HEK293 (cell line): Measurements from ENCODE around the gene SNCG.

ENCODE experiments used
- CTCF ChIP-seq: fragments of 450-650 bp; formaldehyde crosslinking; IDR thresholded peaks from 2 replicates; pipeline ENCODE4 v1.5.1; 2016; ENCODE audit warnings: missing biosample characterization, missing genetic modification characterization
- GLI4 ChIP-seq: fragments of 450-650 bp; formaldehyde crosslinking; IDR thresholded peaks from 2 replicates; pipeline ENCODE4 v1.5.1; 2016; ENCODE audit warnings: missing biosample characterization, missing genetic modification characterization
- ZBTB44 ChIP-seq: fragments of 450-650 bp; IDR thresholded peaks from 2 replicates; pipeline ENCODE4 v1.5.1; 2018; ENCODE audit warnings: missing biosample characterization, mild to moderate bottlenecking, missing genetic modification characterization
- ZBTB49 ChIP-seq: fragments of 450-650 bp; formaldehyde crosslinking; IDR thresholded peaks from 2 replicates; pipeline ENCODE4 v1.5.1; 2016; ENCODE audit warnings: missing biosample characterization, missing genetic modification characterization, low read depth
- ZNF10 ChIP-seq: fragments of 450-650 bp; formaldehyde crosslinking; IDR thresholded peaks from 2 replicates; pipeline ENCODE4 v1.5.1; 2017; ENCODE audit warnings: missing biosample characterization, missing genetic modification characterization
- ZNF18 ChIP-seq: fragments of 450-650 bp; formaldehyde crosslinking; IDR thresholded peaks from 2 replicates; pipeline ENCODE4 v1.5.1; 2016; ENCODE audit warnings: missing biosample characterization, missing genetic modification characterization
- ZNF394 ChIP-seq: fragments of 450-650 bp; formaldehyde crosslinking; IDR thresholded peaks from 2 replicates; pipeline ENCODE4 v1.5.1; 2016; ENCODE audit warnings: missing biosample characterization, missing genetic modification characterization, mild to moderate bottlenecking, moderate library complexity, borderline replicate concordance
- ZNF530 ChIP-seq: fragments of 450-650 bp; formaldehyde crosslinking; IDR thresholded peaks from 2 replicates; pipeline ENCODE4 v1.5.1; 2016; ENCODE audit warnings: low read depth, missing biosample characterization, missing genetic modification characterization
- ZNF580 ChIP-seq: fragments of 450-650 bp; formaldehyde crosslinking; IDR thresholded peaks from 2 replicates; pipeline ENCODE4 v1.5.1; 2016; ENCODE audit warnings: missing biosample characterization, missing genetic modification characterization
- ZNF654 ChIP-seq: fragments of 450-650 bp; formaldehyde crosslinking; IDR thresholded peaks from 2 replicates; pipeline ENCODE4 v1.5.1; 2016; ENCODE audit warnings: low read depth, missing biosample characterization, missing genetic modification characterization
- ZNF670 ChIP-seq: fragments of 450-650 bp; formaldehyde crosslinking; IDR thresholded peaks from 2 replicates; pipeline ENCODE4 v1.5.1; 2016; ENCODE audit warnings: missing biosample characterization, missing genetic modification characterization, low read depth
- ZNF768 ChIP-seq: fragments of 450-650 bp; formaldehyde crosslinking; IDR thresholded peaks from 2 replicates; pipeline ENCODE4 v1.5.1; 2018; ENCODE audit warnings: missing biosample characterization, mild to moderate bottlenecking, missing genetic modification characterization

GRCh38 chr10:86961481-86962091, 3.2 kb downstream of the SNCG start:
- TF ChIP-seq ZBTB49 (tag by site-specific recombination), result no peak
- no peak for TF ChIP-seq ZNF530 (tag by site-specific recombination)
- no peak for TF ChIP-seq ZNF580 (tag by site-specific recombination)
- no peak for TF ChIP-seq ZNF654 (tag by site-specific recombination)
- TF ChIP-seq CTCF (tag by site-specific recombination), result no peak
- TF ChIP-seq ZNF768, result no peak
- no peak for TF ChIP-seq ZBTB44 (tag by site-specific recombination)
- no peak for TF ChIP-seq ZNF670 (tag by site-specific recombination)
- no peak for TF ChIP-seq ZNF10 (tag by site-specific recombination)
- no peak for TF ChIP-seq ZNF18 (tag by site-specific recombination)
- TF ChIP-seq GLI4, result no peak
- TF ChIP-seq ZNF394 (tag by site-specific recombination), result no peak
